ENCODE data around the gene TMEM51. TPM values are rescaled to one million over a fixed set of nuclear protein-coding genes. Genes with fewer than 3 reads are reported as not detected.

Gene TMEM51
- total RNA-seq, 4 donors from 2014 or later: 8.5 to 10.3 (median 9.1) TPM

GRCh38 chr1:15123270-15123669 lies 30.3 kb upstream of the TMEM51 start:
- intact Hi-C loops (cut with DNase I; ENCODE audit: low total_unique reads): loop anchor here (10.0 kb wide), 1 partner anchor 302 kb away; no protein-coding TSS in a partner anchor

GRCh38 chr1:15123925-15124324 lies 29.6 kb upstream of the TMEM51 start:
- intact Hi-C loops (cut with DNase I; ENCODE audit: low total_unique reads): loop anchor here (10.0 kb wide), 1 partner anchor 301 kb away; no protein-coding TSS in a partner anchor
- no peak for DNase-seq (ENCODE audit: low spot score in 2 of 2)
- H3K4me3 ChIP-seq (ENCODE audit: low read depth, poor library complexity, severe bottlenecking): no peak overlapping the region
- TF ChIP-seq CTCF (IDR thresholded peaks at IDR 0.05): no peak
- TF ChIP-seq POLR2A (IDR thresholded peaks at IDR 0.05): no peak
- WGBS, 2 donors: 78 to 86% methylated on average over 9 of the region's 9 CpGs

More at GRCh38 chr1:15123270-15123669, 30.3 kb upstream of the TMEM51 start:
- no peak overlapping the region for H3K4me3 ChIP-seq (ENCODE audit: low read depth, poor library complexity, severe bottlenecking)
- TF ChIP-seq CTCF (IDR thresholded peaks at IDR 0.05): no peak
- TF ChIP-seq POLR2A (IDR thresholded peaks at IDR 0.05): no peak
- DNase-seq (ENCODE audit: low spot score in 2 of 2): no peak
- WGBS, 2 donors: 59 to 73% methylated on average over 5 of the region's 5 CpGs

GRCh38 chr1:15124362-15125100 lies 29.0 kb upstream of the TMEM51 start:
- no peak for DNase-seq (ENCODE audit: low spot score in 2 of 2)
- intact Hi-C loops (cut with DNase I; ENCODE audit: low total_unique reads): loop anchor here (10.0 kb wide), 1 partner anchor 300 kb away; no protein-coding TSS in a partner anchor
- no peak overlapping the region for H3K4me3 ChIP-seq (ENCODE audit: low read depth, poor library complexity, severe bottlenecking)
- WGBS, 2 donors: 88 to 91% methylated on average over 22 to 25 of the region's 25 CpGs
- TF ChIP-seq CTCF (IDR thresholded peaks at IDR 0.05): no peak
- TF ChIP-seq POLR2A (IDR thresholded peaks at IDR 0.05): no peak

- intact Hi-C loops (cut with DNase I; ENCODE audit: low total_unique reads): loop anchor here (10.0 kb wide), 1 partner anchor 300 kb away; no protein-coding TSS in a partner anchor
- TF ChIP-seq POLR2A (IDR thresholded peaks at IDR 0.05) (no peak), CTCF (IDR thresholded peaks at IDR 0.05) (no peak)
- DNase-seq (ENCODE audit: low spot score in 2 of 2): no peak
- H3K4me3 ChIP-seq (ENCODE audit: low read depth, poor library complexity, severe bottlenecking): no peak overlapping the region
- WGBS, 2 donors: 86 to 88% methylated on average over 7 of the region's 7 CpGs
Measured at GRCh38 chr1:15125101-15125745, 28.3 kb upstream of the TMEM51 start.

- TF ChIP-seq CTCF (IDR thresholded peaks at IDR 0.05): no peak
- TF ChIP-seq POLR2A (IDR thresholded peaks at IDR 0.05): no peak
- no peak overlapping the region for H3K4me3 ChIP-seq (ENCODE audit: low read depth, poor library complexity, severe bottlenecking)
- intact Hi-C loops (cut with DNase I; ENCODE audit: low total_unique reads): loop anchor here (10.0 kb wide), 1 partner anchor 297 kb away; no protein-coding TSS in a partner anchor
- 77 to 85% methylated on average over 6 of the region's 6 CpGs for WGBS, 2 donors
- DNase-seq (ENCODE audit: low spot score in 2 of 2): no peak
Measured at GRCh38 chr1:15128077-15128476, 25.5 kb upstream of the TMEM51 start.

All from lower leg skin (tissue), 4 donors.